AG10803 (cell line): ENCODE measurements around the gene CYB5R4.

Experiments used
- DNase-seq: peaks from one replicate; pipeline ENCODE4 v3.0.0; 2010; ENCODE audit warnings: low read depth
- H3K4me3 ChIP-seq: 2 replicates; pipeline ENCODE4 v1.5.1; 2011; ENCODE audit warnings: mild to moderate bottlenecking, low read length, control low read depth
- CTCF ChIP-seq: conservative IDR thresholded peaks from 2 replicates; pipeline ENCODE4 v1.5.1; 2011; ENCODE audit warnings: mild to moderate bottlenecking, low read length, control low read depth, inconsistent platforms

Gene CYB5R4

GRCh38 chr6:83859410-83860358 is at the start of gene CYB5R4:
Gene CYB5R4 (plus strand): TSS chr6:83859689. CDS start chr6:83859783, 94 bp downstream.
- peak within 1 kb of the TSS; percentile 94 for H3K4me3 ChIP-seq
- peak; percentile 92 for DNase-seq

GRCh38 chr6:83812595-83812994 is 46.9 kb upstream of the CYB5R4 start:
- no peak for TF ChIP-seq CTCF
- H3K4me3 ChIP-seq: no peak overlapping the region
- DNase-seq: no peak

More at GRCh38 chr6:83859410-83860358, at the start of gene CYB5R4:
- TF ChIP-seq CTCF: peak; percentile 50

- no peak for DNase-seq
- no peak for TF ChIP-seq CTCF
Measured at GRCh38 chr6:83815631-83816272, 43.7 kb upstream of the CYB5R4 start.

GRCh38 chr6:83822629-83823169 is 36.8 kb upstream of the CYB5R4 start:
- no peak for DNase-seq
- TF ChIP-seq CTCF: no peak
- H3K4me3 ChIP-seq: no peak overlapping the region

More at GRCh38 chr6:83815631-83816272, 43.7 kb upstream of the CYB5R4 start:
- H3K4me3 ChIP-seq: no peak overlapping the region

- no peak for TF ChIP-seq CTCF
- no peak for DNase-seq
- H3K4me3 ChIP-seq: no peak overlapping the region
Measured at GRCh38 chr6:83824388-83824801, 35.1 kb upstream of the CYB5R4 start.

- no peak overlapping the region for H3K4me3 ChIP-seq
- no peak for DNase-seq
- no peak for TF ChIP-seq CTCF
Measured at GRCh38 chr6:83824831-83825230, 34.7 kb upstream of the CYB5R4 start.
